NCI-H2107 treated with DMSO at 0.1 percent for 48 hours (cell line): ENCODE measurements around the gene R3HDM2.

Source experiments
- DNase-seq: peaks from one replicate; lab custom pipeline; 2025; ENCODE audit not compliant: unreplicated experiment; lab: John Stamatoyannopoulos, UW

R3HDM2 gene

DNA sequence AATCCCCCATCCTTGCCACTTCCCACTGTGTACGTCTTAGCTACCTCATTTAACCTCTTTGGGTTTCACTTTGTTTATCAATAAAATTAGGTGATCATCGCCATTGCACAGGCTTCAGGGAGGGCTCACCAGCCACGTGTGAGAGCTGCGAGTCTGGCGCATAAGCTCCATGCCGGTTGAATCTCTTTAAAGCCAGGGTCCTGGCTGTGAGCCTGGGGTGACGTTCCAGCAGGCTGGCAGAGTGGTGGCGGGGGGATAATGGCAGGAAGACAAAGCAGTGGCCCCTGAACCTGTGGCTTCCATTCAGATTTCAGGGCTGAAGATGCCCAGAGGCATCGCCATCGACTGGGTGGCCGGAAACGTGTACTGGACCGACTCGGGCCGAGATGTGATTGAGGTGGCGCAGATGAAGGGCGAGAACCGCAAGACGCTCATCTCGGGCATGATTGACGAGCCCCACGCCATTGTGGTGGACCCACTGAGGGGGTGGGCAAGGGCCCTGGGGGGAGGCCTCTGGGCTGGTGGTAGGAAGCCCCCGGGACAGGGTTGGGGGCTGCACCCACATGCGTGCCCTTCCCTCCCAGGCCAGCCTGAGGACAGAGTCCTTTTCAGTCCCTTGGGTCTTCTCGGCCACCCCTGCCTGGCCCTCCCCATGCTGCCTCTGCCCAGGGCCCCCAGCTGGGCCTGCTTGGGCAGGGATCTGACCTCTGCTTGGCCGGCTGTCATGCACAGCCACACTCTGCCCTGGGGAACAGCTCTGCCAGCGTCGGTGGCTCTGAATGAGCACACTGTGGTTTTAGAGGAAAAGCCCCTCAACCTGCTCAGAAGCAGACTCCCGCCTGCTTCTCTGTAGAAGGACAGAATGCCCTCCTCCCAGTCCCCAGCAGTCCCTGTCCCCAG is 222.9 kb downstream of the R3HDM2 start:
- no peak for DNase-seq

- no peak for DNase-seq
Measured at GRCh38 chr12:57205931-57206330, 224.9 kb downstream of the R3HDM2 start.

- DNase-seq: no peak
Measured at GRCh38 chr12:57205186-57205585, 225.7 kb downstream of the R3HDM2 start.

DNA sequence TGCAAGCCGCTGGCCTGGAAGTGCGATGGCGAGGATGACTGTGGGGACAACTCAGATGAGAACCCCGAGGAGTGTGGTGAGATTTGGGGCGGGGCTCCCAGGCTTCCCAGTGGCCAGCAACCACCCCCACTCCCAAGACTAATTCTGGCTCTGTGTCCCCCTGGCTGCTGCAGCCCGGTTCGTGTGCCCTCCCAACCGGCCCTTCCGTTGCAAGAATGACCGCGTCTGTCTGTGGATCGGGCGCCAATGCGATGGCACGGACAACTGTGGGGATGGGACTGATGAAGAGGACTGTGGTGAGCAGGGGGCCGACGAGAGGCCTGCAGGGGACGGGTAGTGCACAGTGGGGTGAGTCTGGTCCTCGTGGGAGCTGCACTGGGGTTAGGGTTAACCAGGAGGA is 226.4 kb downstream of the R3HDM2 start:
- DNase-seq: no peak

- no peak for DNase-seq
Measured at GRCh38 chr12:57203791-57204190, 227.1 kb downstream of the R3HDM2 start.
